Glomerular endothelial cell (primary cell): Measurements from ENCODE around the gene CBX6. TPM values are rescaled to one million over a fixed set of nuclear protein-coding genes. Genes with fewer than 3 reads are reported as not detected.
"Not testable (repeated sequence)": the region's sequence is repeated elsewhere in the genome, so short reads cannot be mapped to it uniquely, and the experiment has no call there.

Experiments
- DNase-seq: peaks from one replicate; pipeline ENCODE4 v3.0.0-alpha.2; 2011; ENCODE audit warnings: low read depth, low spot score; ENCODE audit errors: extremely low read depth
- total RNA-seq: library from RNA; depleted of rRNA; stranded (reverse); fragments of >200 nt; gene quantifications from 2 replicates; pipeline ENCODE4 v1.2.3, GENCODE V29; 2015

The CBX6 gene
- total RNA-seq, 1 donor from 2014 or later: 49.6 TPM

- DNase-seq: no peak
These were observed 10.7 kb downstream of the CBX6 start for GRCh38 chr22:38861170-38861876.

- DNase-seq: no peak
These were observed 11.5 kb downstream of the CBX6 start for GRCh38 chr22:38860283-38861169.

GRCh38 chr22:38859581-38860282 is 12.3 kb downstream of the CBX6 start:
- no peak for DNase-seq

GRCh38 chr22:38858492-38858891 is 13.5 kb downstream of the CBX6 start:
- no peak for DNase-seq

- DNase-seq: not testable (repeated sequence)
These were observed 17.5 kb downstream of the CBX6 start for GRCh38 chr22:38854476-38854875.

GRCh38 chr22:38853883-38854282 is 18.1 kb downstream of the CBX6 start:
- not testable (repeated sequence) for DNase-seq

- no peak for DNase-seq
These were observed 18.8 kb downstream of the CBX6 start for GRCh38 chr22:38853196-38853651.

GRCh38 chr22:38852522-38852921 is 19.5 kb downstream of the CBX6 start:
- no peak for DNase-seq

- no peak for DNase-seq
These were observed 20.8 kb downstream of the CBX6 start for GRCh38 chr22:38850941-38851849.

- DNase-seq: no peak
These were observed 21.6 kb downstream of the CBX6 start for GRCh38 chr22:38850399-38850798.

GRCh38 chr22:38849811-38850210 is 22.2 kb downstream of the CBX6 start:
- DNase-seq: no peak

- DNase-seq: no peak
These were observed 25.6 kb downstream of the CBX6 start for GRCh38 chr22:38846412-38846811.

GRCh38 chr22:38845004-38845740 is 26.8 kb downstream of the CBX6 start:
- DNase-seq: no peak

- DNase-seq: no peak
These were observed 27.6 kb downstream of the CBX6 start for GRCh38 chr22:38844315-38845003.

- DNase-seq: no peak
These were observed 28.2 kb downstream of the CBX6 start, which contains the start of gene NPTXR for GRCh38 chr22:38843657-38844314. Gene NPTXR, minus strand, starts transcription at chr22:38844028.

- no peak for DNase-seq
These were observed 28.8 kb downstream of the CBX6 start for GRCh38 chr22:38843201-38843656.

- DNase-seq: no peak
These were observed 29.4 kb downstream of the CBX6 start for GRCh38 chr22:38842512-38843200.

GRCh38 chr22:38841635-38842034 is 30.4 kb downstream of the CBX6 start:
- DNase-seq: no peak
